ENCODE data around the gene CACNA1S. TPM values are rescaled to one million over a fixed set of nuclear protein-coding genes. Genes with fewer than 3 reads are reported as not detected.

Gene CACNA1S
- total RNA-seq, 2 donors from 2014 or later: not detected

GRCh38 chr1:201053155-201053860, 58.9 kb downstream of the CACNA1S start:
- ATAC-seq: no peak
- intact Hi-C loops (cut with DNase I, micrococcal nuclease): no loop called here
- DNase-seq: no peak

- intact Hi-C loops (cut with DNase I, micrococcal nuclease): no loop called here
- no peak for DNase-seq
- no peak for ATAC-seq
Measured at GRCh38 chr1:201051399-201051798, 60.8 kb downstream of the CACNA1S start.

- DNase-seq (no peak), ATAC-seq (peak; percentile 56)
- intact Hi-C loops (cut with DNase I, micrococcal nuclease): no loop called here
Measured at GRCh38 chr1:201050515-201051277, 61.5 kb downstream of the CACNA1S start.

- ATAC-seq (no peak), DNase-seq (no peak)
- intact Hi-C loops (cut with DNase I, micrococcal nuclease): loop anchor here in 1 of 2 donors (5.0 kb wide), 1 partner anchor 82 kb away; no protein-coding TSS in a partner anchor
Measured at GRCh38 chr1:201049248-201049831, 62.9 kb downstream of the CACNA1S start.

GRCh38 chr1:201048521-201048920, 63.7 kb downstream of the CACNA1S start:
- DNase-seq: no peak

GRCh38 chr1:201044119-201044518, 68.1 kb downstream of the CACNA1S start:
- ATAC-seq: no peak
- intact Hi-C loops (cut with DNase I, micrococcal nuclease): loop anchor here in 1 of 2 donors (5.0 kb wide), 1 partner anchor 72 kb away; no protein-coding TSS in a partner anchor

More at GRCh38 chr1:201048521-201048920, 63.7 kb downstream of the CACNA1S start:
- intact Hi-C loops (cut with DNase I, micrococcal nuclease): loop anchor here in 1 of 2 donors (5.0 kb wide), 1 partner anchor 81 kb away; no protein-coding TSS in a partner anchor
- no peak for ATAC-seq

GRCh38 chr1:201042779-201043461, 69.3 kb downstream of the CACNA1S start:
- ATAC-seq (peak; percentile 93), DNase-seq (peak in 1 of 2 donors; percentile 82)
- intact Hi-C loops (cut with DNase I, micrococcal nuclease): loop anchor here in 1 of 2 donors (5.0 kb wide), 1 partner anchor 71 kb away; no protein-coding TSS in a partner anchor

More at GRCh38 chr1:201044119-201044518, 68.1 kb downstream of the CACNA1S start:
- DNase-seq: no peak

GRCh38 chr1:201041011-201041410, 71.2 kb downstream of the CACNA1S start:
- DNase-seq (no peak), ATAC-seq (no peak)
- intact Hi-C loops (cut with DNase I, micrococcal nuclease): loop anchor here in 1 of 2 donors (5.0 kb wide), 1 partner anchor 69 kb away; no protein-coding TSS in a partner anchor

- no peak for DNase-seq
- intact Hi-C loops (cut with DNase I, micrococcal nuclease): loop anchor here in 1 of 2 donors (5.0 kb wide), 1 partner anchor 68 kb away; no protein-coding TSS in a partner anchor
- no peak for ATAC-seq
Measured at GRCh38 chr1:201039876-201040275, 72.3 kb downstream of the CACNA1S start.

GRCh38 chr1:201039418-201039817, 72.8 kb downstream of the CACNA1S start:
- intact Hi-C loops (cut with DNase I, micrococcal nuclease): no loop called here
- ATAC-seq (no peak), DNase-seq (no peak)

- ATAC-seq (no peak), DNase-seq (no peak)
- intact Hi-C loops (cut with DNase I, micrococcal nuclease): no loop called here
Measured at GRCh38 chr1:201038186-201038876, 73.9 kb downstream of the CACNA1S start.

GRCh38 chr1:201036188-201036842, 75.9 kb downstream of the CACNA1S start:
- intact Hi-C loops (cut with DNase I, micrococcal nuclease): no loop called here
- ATAC-seq (no peak), DNase-seq (no peak)

- intact Hi-C loops (cut with DNase I, micrococcal nuclease): no loop called here
- no peak for ATAC-seq
Measured at GRCh38 chr1:201034671-201035070, 77.6 kb downstream of the CACNA1S start.

GRCh38 chr1:201032408-201032807, 79.8 kb downstream of the CACNA1S start:
- intact Hi-C loops (cut with DNase I, micrococcal nuclease): no loop called here
- DNase-seq (no peak), ATAC-seq (no peak)

More at GRCh38 chr1:201034671-201035070, 77.6 kb downstream of the CACNA1S start:
- no peak for DNase-seq

GRCh38 chr1:201028461-201028889, 83.8 kb downstream of the CACNA1S start:
- ATAC-seq (peak; percentile 85), DNase-seq (peak; percentile 46 to 83)
- intact Hi-C loops (cut with DNase I, micrococcal nuclease): no loop called here

- intact Hi-C loops (cut with DNase I, micrococcal nuclease): no loop called here
- DNase-seq: no peak
- ATAC-seq: no peak
Measured at GRCh38 chr1:201026836-201027235, 85.4 kb downstream of the CACNA1S start.

GRCh38 chr1:201026234-201026633, 86.0 kb downstream of the CACNA1S start:
- intact Hi-C loops (cut with DNase I, micrococcal nuclease): no loop called here
- DNase-seq (no peak), ATAC-seq (no peak)

- DNase-seq (no peak), ATAC-seq (no peak)
- intact Hi-C loops (cut with DNase I, micrococcal nuclease): no loop called here
Measured at GRCh38 chr1:201025571-201026002, 86.6 kb downstream of the CACNA1S start.

All from left colon (tissue), 2 donors.